Astrocyte of the spinal cord (primary cell): ENCODE results near the gene TMEM82.

Experiments used
- DNase-seq: peaks from one replicate; pipeline ENCODE4 v3.0.0; 2011; ENCODE audit warnings: low read depth, low spot score
- H3K4me3 ChIP-seq: 2 replicates; pipeline ENCODE4 v1.5.1; 2011; ENCODE audit warnings: low read depth, mild to moderate bottlenecking, low read length, moderate library complexity
- CTCF ChIP-seq: IDR thresholded peaks from 2 replicates; pipeline ENCODE4 v1.5.1; 2012; ENCODE audit warnings: low read depth, mild to moderate bottlenecking, low read length, inconsistent platforms
- in situ Hi-C: cut with HindIII; loops from 2 replicates; pipeline ENCODE4 v1.10.0; 2017; ENCODE audit warnings: low sequenced_read_pairs

The TMEM82 gene

GRCh38 chr1:15777909-15778707 is 35.8 kb downstream of the TMEM82 start:
- H3K4me3 ChIP-seq, result no peak overlapping the region
- TF ChIP-seq CTCF, result no peak
- in situ Hi-C loops, result no loop called here
- no peak for DNase-seq

GRCh38 chr1:15785683-15786082 is 43.4 kb downstream of the TMEM82 start:
- in situ Hi-C loops, result no loop called here
- DNase-seq, result no peak
- no peak for TF ChIP-seq CTCF
- no peak overlapping the region for H3K4me3 ChIP-seq

- TF ChIP-seq CTCF, result no peak
- in situ Hi-C loops, result no loop called here
- no peak overlapping the region for H3K4me3 ChIP-seq
- peak; percentile 48 for DNase-seq
Measured at GRCh38 chr1:15786581-15786980, 44.3 kb downstream of the TMEM82 start.

DNA sequence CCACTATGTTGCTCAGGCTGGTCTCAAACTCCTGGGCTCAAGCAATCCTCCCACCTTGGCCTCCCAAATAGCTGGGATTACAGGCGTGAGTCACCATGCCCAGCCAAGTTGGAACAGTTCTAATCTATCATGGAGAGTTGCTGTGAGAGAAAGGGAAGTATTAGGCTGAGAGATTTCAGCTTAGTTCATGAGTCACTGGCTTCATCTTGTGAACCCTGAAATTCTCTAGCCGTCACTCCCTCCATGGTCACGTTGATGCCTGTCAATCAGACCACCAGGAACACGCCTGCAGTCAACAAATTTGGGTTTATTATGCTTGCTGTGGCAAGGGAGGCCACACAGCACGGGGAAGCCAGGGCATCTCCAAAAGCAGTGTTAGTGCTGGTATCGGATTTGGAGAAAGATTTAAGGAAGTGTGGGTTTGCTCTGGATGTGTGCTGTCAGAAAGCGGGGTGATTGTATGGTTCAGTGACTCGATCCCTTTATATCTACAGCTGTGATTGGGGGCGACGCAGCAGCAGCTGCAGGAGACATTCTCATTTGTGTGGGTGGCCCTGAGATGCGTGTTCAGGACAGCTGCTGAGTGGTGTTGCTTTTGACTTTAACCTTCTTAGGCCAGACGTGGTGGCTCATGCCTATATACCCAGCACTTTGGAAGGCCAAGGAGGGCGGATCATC is 46.5 kb downstream of the TMEM82 start:
- TF ChIP-seq CTCF, result no peak
- no peak overlapping the region for H3K4me3 ChIP-seq
- DNase-seq, result peak; percentile 47
- in situ Hi-C loops, result no loop called here

- in situ Hi-C loops, result no loop called here
- no peak for TF ChIP-seq CTCF
- no peak for DNase-seq
- H3K4me3 ChIP-seq, result no peak overlapping the region
Measured at GRCh38 chr1:15796086-15796462, 53.8 kb downstream of the TMEM82 start.
